ENCODE data around the gene TMCO6.
"Not testable (repeated sequence)": the region's sequence is repeated elsewhere in the genome, so short reads cannot be mapped to it uniquely, and the experiment has no call there.

The TMCO6 gene

DNA sequence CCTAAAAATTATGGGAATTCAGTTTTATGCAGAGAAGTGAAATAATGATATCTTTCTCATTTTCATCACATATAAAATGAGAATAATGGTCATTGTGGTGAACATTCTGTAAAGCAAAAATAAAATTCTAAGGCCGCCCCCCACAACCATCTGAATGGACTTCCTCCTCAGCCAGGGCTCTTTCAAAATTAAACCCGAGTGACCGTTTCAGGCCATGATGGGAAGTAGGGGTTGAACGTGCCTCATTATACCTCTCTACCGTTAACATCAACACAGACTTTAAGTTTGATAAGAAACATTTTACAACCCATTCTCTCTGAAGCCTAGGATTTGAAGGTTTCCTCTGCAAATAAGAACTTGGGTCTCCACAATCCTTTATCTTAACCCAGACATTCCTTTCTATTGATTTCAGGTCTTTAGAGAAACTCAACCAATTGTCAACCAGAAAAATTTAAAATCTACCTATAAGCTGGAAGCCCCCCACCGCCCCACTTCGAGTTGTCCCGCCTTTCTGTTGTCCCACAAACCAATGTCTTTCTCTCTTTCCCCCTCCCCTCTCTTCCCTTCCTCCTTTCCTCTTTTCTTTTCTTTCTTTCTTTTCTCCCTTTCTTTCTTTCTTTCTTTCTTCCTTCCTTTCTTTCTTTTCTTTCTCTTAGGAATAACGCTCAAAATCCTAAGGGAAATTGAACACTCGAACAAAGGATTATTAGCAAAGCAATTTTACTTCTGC is 1.7 kb upstream of the TMCO6 start:
- Histone ChIP-seq H3K27me3 (ENCODE audit: insufficient read depth, low read length, poor library complexity) (no peaks in the 10 kb centered on the region), H4K20me1 (ENCODE audit: insufficient read depth, low read length) (no peaks in the 10 kb centered on the region), H3K9ac (ENCODE audit: low read depth, low read length) (no peak overlapping the region), H3K27ac (ENCODE audit: low read length) (no peak overlapping the region), H3K79me2 (ENCODE audit: insufficient read depth, low read length) (peaks cover 28% of the 10 kb centered on the region), H3K4me3 (ENCODE audit: low read depth in 1 of 2, low read length in 2 of 2) (no peak overlapping the region), H3K4me1 (ENCODE audit: insufficient read depth, low read length) (peaks cover 37% of the 10 kb centered on the region), H2AFZ (ENCODE audit: low read depth, low read length) (peak overlapping the region; percentile 33; the same call in 1 of the 2 replicates), H3K36me3 (ENCODE audit: insufficient read depth, low read length) (peaks cover 14% of the 10 kb centered on the region), H3K4me2 (ENCODE audit: insufficient read depth, low read length) (no peak overlapping the region), H3K9me3 (ENCODE audit: insufficient read depth, low read length, severe bottlenecking) (no peaks in the 10 kb centered on the region)
- TF ChIP-seq, protein P1, sequence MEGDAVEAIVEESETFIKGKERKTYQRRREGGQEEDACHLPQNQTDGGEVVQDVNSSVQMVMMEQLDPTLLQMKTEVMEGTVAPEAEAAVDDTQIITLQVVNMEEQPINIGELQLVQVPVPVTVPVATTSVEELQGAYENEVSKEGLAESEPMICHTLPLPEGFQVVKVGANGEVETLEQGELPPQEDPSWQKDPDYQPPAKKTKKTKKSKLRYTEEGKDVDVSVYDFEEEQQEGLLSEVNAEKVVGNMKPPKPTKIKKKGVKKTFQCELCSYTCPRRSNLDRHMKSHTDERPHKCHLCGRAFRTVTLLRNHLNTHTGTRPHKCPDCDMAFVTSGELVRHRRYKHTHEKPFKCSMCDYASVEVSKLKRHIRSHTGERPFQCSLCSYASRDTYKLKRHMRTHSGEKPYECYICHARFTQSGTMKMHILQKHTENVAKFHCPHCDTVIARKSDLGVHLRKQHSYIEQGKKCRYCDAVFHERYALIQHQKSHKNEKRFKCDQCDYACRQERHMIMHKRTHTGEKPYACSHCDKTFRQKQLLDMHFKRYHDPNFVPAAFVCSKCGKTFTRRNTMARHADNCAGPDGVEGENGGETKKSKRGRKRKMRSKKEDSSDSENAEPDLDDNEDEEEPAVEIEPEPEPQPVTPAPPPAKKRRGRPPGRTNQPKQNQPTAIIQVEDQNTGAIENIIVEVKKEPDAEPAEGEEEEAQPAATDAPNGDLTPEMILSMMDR (IDR thresholded peaks at IDR 0.05; ENCODE audit: borderline replicate concordance, extremely low read depth, low read length, poor library complexity, severe bottlenecking) = no peak
- TF ChIP-seq EZH2 (IDR thresholded peaks at IDR 0.05; ENCODE audit: borderline replicate concordance, low read depth, low read length, severe bottlenecking) = no peak
- no peak for DNase-seq
- no peak for ATAC-seq (ENCODE audit: insufficient read depth, low read depth)

DNA sequence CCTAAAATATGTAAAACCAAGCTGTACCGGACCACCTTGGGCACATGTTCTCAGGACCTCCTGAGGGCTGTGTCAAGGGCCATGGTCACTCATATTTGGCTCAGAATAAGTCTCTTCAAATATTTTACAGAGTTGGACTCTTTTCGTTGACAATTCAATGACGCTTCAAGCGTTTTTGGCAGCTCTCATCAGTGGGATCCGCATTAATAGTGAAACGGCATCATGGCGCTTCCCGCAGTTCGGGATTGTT is 428 bp upstream of the TMCO6 start:
- Histone ChIP-seq H2AFZ (ENCODE audit: low read depth, low read length) (peak overlapping the region; percentile 96), H3K4me3 (ENCODE audit: low read depth in 1 of 2, low read length in 2 of 2) (peak overlapping the region; percentile 12 to 86; a peak in 3 of 4 replicates), H3K4me2 (ENCODE audit: insufficient read depth, low read length) (peak overlapping the region; percentile 88), H3K4me1 (ENCODE audit: insufficient read depth, low read length) (peaks cover 40% of the 10 kb centered on the region), H3K27ac (ENCODE audit: low read length) (peak overlapping the region; percentile 91), H3K9ac (ENCODE audit: low read depth, low read length) (peak overlapping the region; percentile 85), H3K79me2 (ENCODE audit: insufficient read depth, low read length) (peaks cover 30% of the 10 kb centered on the region), H3K36me3 (ENCODE audit: insufficient read depth, low read length) (peaks cover 26% of the 10 kb centered on the region)
- H3K27me3 ChIP-seq (ENCODE audit: insufficient read depth, low read length, poor library complexity); DNase-seq; ATAC-seq (ENCODE audit: insufficient read depth, low read depth); H4K20me1 ChIP-seq (ENCODE audit: insufficient read depth, low read length); H3K9me3 ChIP-seq (ENCODE audit: insufficient read depth, low read length, severe bottlenecking): not testable (repeated sequence)

DNA sequence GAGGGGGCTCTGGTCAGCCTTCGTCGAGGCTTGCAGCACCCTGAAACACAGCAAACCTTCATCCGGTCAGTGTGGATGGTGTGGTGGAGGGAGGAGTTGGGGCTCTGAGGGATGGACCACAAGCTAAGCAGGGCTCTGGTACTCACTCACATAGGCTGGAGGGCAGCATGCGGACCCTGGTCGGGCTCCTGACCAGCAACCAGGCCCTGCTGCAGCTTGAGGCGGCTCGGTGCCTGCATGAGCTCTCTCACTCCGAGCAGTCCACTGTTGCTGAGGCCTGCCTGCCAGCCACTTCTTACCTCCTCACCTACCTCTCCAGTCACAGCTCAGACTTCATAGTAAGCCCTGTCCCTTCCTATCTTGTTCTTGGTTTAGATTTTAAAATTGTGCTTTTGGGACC is 2.5 kb downstream of the TMCO6 start:
- Histone ChIP-seq H3K27ac (ENCODE audit: low read length) (no peak overlapping the region), H3K79me2 (ENCODE audit: insufficient read depth, low read length) (peaks cover 56% of the 10 kb centered on the region), H3K4me1 (ENCODE audit: insufficient read depth, low read length) (peaks cover 65% of the 10 kb centered on the region), H4K20me1 (ENCODE audit: insufficient read depth, low read length) (peaks cover 5% of the 10 kb centered on the region; the same call in 1 of the 2 replicates), H3K36me3 (ENCODE audit: insufficient read depth, low read length) (peaks cover 46% of the 10 kb centered on the region), H3K27me3 (ENCODE audit: insufficient read depth, low read length, poor library complexity) (no peaks in the 10 kb centered on the region), H3K9me3 (ENCODE audit: insufficient read depth, low read length, severe bottlenecking) (no peaks in the 10 kb centered on the region), H3K4me3 (ENCODE audit: low read depth in 1 of 2, low read length in 2 of 2) (no peak overlapping the region), H3K4me2 (ENCODE audit: insufficient read depth, low read length) (peak overlapping the region; percentile 88; the same call in 1 of the 2 replicates), H2AFZ (ENCODE audit: low read depth, low read length) (no peak overlapping the region), H3K9ac (ENCODE audit: low read depth, low read length) (no peak overlapping the region)
- no peak for DNase-seq
- no peak for TF ChIP-seq EZH2 (IDR thresholded peaks at IDR 0.05; ENCODE audit: borderline replicate concordance, low read depth, low read length, severe bottlenecking)
- TF ChIP-seq, protein P1 (IDR thresholded peaks at IDR 0.05; ENCODE audit: borderline replicate concordance, extremely low read depth, low read length, poor library complexity, severe bottlenecking) = no peak
- no peak for ATAC-seq (ENCODE audit: insufficient read depth, low read depth)

DNA sequence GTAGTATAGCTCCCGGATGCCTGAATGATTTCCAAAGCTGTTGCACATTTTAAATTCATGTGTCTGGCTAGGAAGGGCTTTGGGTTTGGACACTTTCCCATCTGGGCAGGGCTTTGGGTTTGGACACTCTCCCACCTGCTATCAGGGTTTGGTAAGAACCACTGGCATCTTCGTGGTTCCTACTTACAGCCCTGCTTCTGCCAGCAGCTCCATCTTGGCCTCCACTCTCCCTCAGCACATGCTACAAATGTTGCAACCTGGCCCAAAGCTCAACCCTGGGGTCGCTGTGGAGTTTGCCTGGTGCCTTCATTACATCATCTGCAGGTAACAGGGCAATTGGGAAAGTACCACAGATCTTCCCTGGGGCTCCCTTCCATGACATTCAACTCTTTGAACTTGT is 3.5 kb downstream of the TMCO6 start:
- Histone ChIP-seq H3K9me3 (ENCODE audit: insufficient read depth, low read length, severe bottlenecking) (no peaks in the 10 kb centered on the region), H3K27me3 (ENCODE audit: insufficient read depth, low read length, poor library complexity) (no peaks in the 10 kb centered on the region), H3K4me2 (ENCODE audit: insufficient read depth, low read length) (no peak overlapping the region), H3K79me2 (ENCODE audit: insufficient read depth, low read length) (peaks cover 65% of the 10 kb centered on the region), H3K4me1 (ENCODE audit: insufficient read depth, low read length) (peaks cover 67% of the 10 kb centered on the region), H3K9ac (ENCODE audit: low read depth, low read length) (no peak overlapping the region), H3K36me3 (ENCODE audit: insufficient read depth, low read length) (peaks cover 52% of the 10 kb centered on the region), H4K20me1 (ENCODE audit: insufficient read depth, low read length) (peaks cover 7% of the 10 kb centered on the region; the same call in 1 of the 2 replicates), H2AFZ (ENCODE audit: low read depth, low read length) (no peak overlapping the region), H3K27ac (ENCODE audit: low read length) (no peak overlapping the region), H3K4me3 (ENCODE audit: low read depth in 1 of 2, low read length in 2 of 2) (no peak overlapping the region)
- ATAC-seq (ENCODE audit: insufficient read depth, low read depth) (no peak), DNase-seq (no peak)
- TF ChIP-seq, protein P1 (IDR thresholded peaks at IDR 0.05; ENCODE audit: borderline replicate concordance, extremely low read depth, low read length, poor library complexity, severe bottlenecking) = no peak
- TF ChIP-seq EZH2 (IDR thresholded peaks at IDR 0.05; ENCODE audit: borderline replicate concordance, low read depth, low read length, severe bottlenecking) = no peak
